DMS 273 (cell line): ENCODE data around the gene RTCB.
A peak's percentile ranks its signal among the peaks of the same experiment; 100 is the strongest.
"Not testable (repeated sequence)": the region's sequence is repeated elsewhere in the genome, so short reads cannot be mapped to it uniquely, and the experiment has no call there.

Experiments used
- DNase-seq: peaks from one replicate; lab custom pipeline; 2025; ENCODE audit not compliant: unreplicated experiment; lab: John Stamatoyannopoulos, UW

RTCB gene

GRCh38 chr22:32395107-32395506, 16.9 kb downstream of the RTCB start:
- no peak for DNase-seq

- peak; percentile 7 for DNase-seq
These were observed 22.4 kb downstream of the RTCB start for GRCh38 chr22:32389685-32390084.

GRCh38 chr22:32385681-32386080, 26.4 kb downstream of the RTCB start:
- DNase-seq = no peak

- no peak for DNase-seq
These were observed 31.1 kb downstream of the RTCB start for GRCh38 chr22:32380991-32381390.

GRCh38 chr22:32378707-32379272, 33.3 kb downstream of the RTCB start:
- DNase-seq = peak; percentile 76

GRCh38 chr22:32376681-32377080, 35.4 kb downstream of the RTCB start:
- no peak for DNase-seq

- DNase-seq = no peak
These were observed 36.2 kb downstream of the RTCB start for GRCh38 chr22:32375678-32376450.

GRCh38 chr22:32364210-32364609, 47.8 kb downstream of the RTCB start:
- no peak for DNase-seq

- DNase-seq = no peak
These were observed 50.8 kb downstream of the RTCB start for GRCh38 chr22:32361257-32361656.

- not testable (repeated sequence) for DNase-seq
These were observed 52.0 kb downstream of the RTCB start for GRCh38 chr22:32360096-32360495.

- DNase-seq = not testable (repeated sequence)
These were observed 54.5 kb downstream of the RTCB start, which contains the start of gene RFPL3 for GRCh38 chr22:32357567-32357966. RFPL3 (plus strand) TSS chr22:32357867; CDS start chr22:32358072, 205 bp downstream.

- DNase-seq = peak; percentile 30
These were observed 56.3 kb downstream of the RTCB start for GRCh38 chr22:32355760-32356159.

GRCh38 chr22:32354360-32355351, 57.4 kb downstream of the RTCB start:
- no peak for DNase-seq

GRCh38 chr22:32353840-32354239, 58.2 kb downstream of the RTCB start:
- DNase-seq = no peak

GRCh38 chr22:32353292-32353691, 58.8 kb downstream of the RTCB start:
- no peak for DNase-seq

- no peak for DNase-seq
These were observed 59.4 kb downstream of the RTCB start for GRCh38 chr22:32352681-32353080.

GRCh38 chr22:32351875-32352274, 60.2 kb downstream of the RTCB start:
- DNase-seq = not testable (repeated sequence)

GRCh38 chr22:32348031-32348611, 63.9 kb downstream of the RTCB start:
- DNase-seq = peak; percentile 12

GRCh38 chr22:32343941-32344340, 68.1 kb downstream of the RTCB start:
- DNase-seq = no peak

GRCh38 chr22:32342977-32343376, 69.1 kb downstream of the RTCB start:
- no peak for DNase-seq

GRCh38 chr22:32341122-32341740, 70.8 kb downstream of the RTCB start:
- DNase-seq = no peak
